DMS153 (cell line): ENCODE measurements around the gene DCTN2.
"Not testable (repeated sequence)": the region's sequence is repeated elsewhere in the genome, so short reads cannot be mapped to it uniquely, and the experiment has no call there.

Experiments
- DNase-seq: peaks from one replicate; lab custom pipeline; 2025; lab: John Stamatoyannopoulos, UW

The DCTN2 gene

DNA sequence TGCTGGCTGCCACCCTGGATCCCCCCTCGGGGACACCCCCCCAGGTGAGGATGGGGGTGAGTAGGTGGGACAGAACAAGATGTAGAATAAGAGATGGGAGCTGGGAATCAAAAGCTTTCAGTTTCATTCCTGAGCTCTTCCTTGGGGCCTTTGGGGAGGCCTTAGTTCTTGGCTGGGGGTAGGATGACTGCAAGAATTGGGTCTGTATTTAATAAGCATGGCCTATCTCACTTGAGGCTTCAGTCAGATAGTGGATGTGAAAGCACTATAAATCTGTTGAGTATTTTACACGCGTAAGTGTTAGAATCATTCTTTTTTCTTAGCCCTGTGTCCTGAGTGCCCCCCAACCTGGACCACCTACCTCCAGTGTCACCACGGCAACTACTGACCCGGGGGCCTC lies 19.8 kb downstream of the DCTN2 start:
- DNase-seq, result no peak

DNA sequence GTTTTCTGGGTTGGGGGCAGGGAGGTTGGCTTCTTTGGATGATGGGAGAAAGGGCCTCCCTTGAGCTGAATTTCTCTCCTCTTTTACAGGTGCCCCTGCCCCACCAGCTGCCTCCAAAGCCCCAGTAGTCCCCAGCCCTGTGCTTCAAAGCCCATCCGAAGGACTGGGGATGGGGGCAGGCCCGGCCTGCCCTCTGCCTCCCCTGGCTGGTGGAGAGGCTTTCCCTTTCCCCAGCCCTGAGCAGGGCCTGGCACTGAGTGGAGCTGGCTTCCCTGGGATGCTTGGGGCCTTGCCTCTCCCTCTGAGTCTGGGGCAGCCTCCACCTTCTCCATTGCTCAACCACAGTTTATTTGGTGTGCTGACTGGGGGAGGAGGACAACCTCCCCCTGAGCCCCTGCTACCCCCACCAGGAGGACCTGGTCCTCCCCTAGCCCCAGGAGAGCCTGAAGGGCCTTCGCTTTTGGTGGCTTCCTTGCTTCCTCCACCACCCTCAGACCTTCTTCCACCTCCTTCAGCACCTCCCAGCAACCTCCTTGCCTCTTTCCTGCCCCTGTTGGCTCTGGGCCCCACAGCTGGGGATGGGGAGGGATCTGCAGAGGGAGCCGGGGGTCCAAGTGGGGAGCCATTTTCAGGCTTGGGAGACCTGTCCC lies 20.4 kb downstream of the DCTN2 start:
- no peak for DNase-seq

DNA sequence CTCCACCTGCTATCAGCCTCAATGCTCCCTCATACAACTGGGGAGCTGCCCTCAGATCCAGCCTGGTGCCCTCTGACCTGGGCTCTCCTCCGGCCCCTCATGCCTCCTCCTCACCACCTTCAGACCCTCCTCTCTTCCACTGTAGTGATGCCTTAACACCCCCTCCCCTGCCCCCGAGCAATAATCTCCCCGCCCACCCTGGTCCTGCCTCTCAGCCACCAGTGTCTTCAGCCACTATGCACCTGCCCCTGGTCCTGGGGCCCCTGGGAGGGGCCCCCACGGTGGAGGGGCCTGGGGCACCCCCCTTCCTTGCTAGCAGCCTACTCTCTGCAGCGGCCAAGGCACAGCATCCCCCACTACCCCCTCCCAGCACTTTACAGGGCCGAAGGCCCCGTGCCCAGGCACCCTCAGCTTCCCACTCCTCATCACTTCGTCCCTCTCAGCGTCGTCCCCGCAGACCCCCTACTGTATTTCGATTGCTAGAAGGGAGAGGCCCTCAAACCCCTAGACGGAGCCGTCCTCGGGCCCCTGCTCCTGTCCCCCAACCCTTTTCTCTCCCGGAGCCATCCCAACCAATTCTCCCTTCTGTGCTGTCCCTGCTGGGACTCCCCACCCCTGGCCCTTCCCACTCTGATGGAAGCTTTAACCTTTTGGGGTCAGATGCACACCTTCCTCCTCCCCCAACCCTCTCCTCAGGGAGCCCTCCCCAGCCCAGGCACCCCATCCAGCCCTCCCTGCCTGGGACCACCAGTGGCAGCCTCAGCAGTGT lies 21.2 kb downstream of the DCTN2 start:
- DNase-seq, result no peak

DNA sequence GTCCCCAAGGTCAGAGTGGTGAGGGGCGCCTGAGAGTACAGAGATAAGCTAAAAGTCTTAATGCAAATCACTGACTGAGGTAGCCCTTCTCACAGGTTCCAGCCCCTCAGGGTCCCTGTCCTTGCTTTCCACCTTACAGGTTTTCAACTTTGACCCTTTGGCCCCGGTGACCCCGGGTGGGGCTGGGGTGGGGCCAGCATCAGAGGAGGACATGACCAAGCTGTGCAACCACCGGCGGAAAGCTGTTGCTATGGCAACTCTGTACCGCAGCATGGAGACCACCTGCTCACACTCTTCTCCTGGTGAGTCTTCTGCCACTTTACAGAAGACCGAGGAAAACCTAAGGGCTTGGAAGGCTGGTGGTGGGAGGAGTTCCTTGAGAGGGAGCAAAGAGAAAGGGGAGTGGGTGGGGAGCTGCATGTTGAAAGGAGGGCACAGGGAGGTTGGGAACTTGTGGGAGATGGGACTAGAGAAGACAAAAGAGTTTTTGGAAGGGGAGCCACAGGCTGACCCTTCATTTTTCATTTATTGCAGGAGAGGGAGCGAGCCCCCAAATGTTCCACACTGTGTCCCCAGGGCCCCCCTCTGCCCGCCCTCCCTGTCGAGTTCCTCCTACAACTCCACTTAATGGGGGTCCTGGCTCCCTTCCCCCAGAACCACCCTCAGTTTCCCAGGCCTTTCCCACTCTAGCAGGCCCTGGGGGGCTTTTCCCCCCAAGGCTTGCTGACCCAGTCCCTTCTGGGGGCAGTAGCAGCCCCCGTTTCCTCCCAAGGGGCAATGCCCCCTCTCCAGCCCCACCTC lies 22.0 kb downstream of the DCTN2 start:
- DNase-seq, result no peak

DNA sequence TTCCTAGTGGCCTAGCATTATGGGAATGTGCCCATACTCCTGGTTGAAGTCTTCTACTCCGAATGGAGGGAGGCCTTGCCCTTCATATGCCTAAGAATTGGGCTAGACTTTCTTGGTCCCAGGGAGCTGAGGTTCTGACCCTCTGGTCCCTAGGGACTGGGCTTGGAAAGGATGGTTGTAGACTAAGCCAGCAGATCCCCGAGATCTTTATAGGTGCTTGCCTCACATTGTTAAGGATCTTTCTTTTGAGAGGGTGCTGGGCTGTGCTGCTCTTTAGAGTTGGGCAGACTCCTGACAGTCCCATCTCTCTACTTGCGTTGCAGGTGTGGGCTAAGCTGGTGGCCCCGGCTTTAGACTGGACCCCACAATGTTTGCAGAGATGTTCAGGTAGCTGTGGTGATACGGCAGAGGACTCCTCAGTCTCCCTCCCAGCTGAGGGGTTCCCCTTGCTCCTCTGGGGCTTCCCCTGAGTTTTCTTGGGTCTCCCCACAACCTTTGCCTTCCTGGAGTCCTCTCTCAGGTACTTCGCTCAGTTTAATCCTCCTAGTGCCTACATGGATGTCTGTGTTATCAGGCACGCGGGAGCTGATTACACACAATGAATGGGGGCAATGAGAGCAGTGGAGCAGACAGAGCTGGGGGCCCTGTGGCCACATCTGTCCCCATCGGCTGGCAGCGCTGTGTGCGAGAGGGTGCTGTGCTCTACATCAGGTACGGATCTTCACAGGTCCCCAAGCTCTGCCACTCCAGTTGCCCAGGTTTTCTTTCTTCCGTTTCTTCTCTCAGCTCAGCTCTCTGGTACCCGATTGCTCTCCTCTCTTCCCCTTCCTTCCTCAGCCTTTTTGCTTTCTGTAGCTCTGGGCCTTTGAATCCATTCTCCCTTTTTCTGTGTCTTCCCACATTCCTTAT lies 23.0 kb downstream of the DCTN2 start:
- no peak for DNase-seq

DNA sequence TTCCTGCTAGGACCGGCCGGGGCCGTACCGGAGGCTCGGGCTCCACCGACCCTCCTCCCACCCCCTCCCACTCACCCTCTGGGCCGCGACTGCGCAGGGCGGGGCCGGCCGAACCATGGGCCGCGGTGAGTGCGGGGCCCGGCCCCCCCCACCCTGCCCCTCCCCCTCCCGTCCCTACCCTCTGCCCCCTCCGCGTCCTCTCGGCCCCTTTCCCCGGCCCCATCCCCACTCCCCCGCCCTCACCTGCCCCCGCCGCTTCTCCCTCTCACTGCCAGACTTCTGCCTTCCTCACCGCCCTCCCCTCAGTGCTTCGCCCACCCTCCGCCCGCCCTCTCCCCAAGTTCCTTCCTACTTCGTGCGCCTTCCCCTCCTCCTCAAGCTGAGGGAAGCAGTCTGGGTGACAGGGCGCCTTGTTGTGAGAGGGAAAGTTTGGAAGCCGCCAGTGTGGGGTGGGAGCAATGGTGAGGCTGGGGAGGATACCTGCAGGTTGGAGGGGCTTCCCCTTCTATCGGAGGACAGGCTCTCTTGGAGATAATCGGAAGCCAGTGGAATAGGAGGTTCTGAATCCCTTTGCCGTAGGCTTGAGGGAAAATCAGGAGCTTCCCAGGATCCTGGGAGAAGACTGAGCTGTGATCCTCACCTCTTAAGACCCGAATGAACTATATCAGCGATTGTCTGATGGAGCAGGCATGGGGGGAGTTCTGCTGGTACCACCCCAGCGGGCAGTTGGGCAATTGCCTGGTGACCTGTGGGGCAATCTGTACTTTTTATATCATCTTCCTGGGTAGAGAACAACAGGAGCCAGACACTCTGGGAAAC lies 23.9 kb downstream of the DCTN2 start:
- DNase-seq, result no peak

DNA sequence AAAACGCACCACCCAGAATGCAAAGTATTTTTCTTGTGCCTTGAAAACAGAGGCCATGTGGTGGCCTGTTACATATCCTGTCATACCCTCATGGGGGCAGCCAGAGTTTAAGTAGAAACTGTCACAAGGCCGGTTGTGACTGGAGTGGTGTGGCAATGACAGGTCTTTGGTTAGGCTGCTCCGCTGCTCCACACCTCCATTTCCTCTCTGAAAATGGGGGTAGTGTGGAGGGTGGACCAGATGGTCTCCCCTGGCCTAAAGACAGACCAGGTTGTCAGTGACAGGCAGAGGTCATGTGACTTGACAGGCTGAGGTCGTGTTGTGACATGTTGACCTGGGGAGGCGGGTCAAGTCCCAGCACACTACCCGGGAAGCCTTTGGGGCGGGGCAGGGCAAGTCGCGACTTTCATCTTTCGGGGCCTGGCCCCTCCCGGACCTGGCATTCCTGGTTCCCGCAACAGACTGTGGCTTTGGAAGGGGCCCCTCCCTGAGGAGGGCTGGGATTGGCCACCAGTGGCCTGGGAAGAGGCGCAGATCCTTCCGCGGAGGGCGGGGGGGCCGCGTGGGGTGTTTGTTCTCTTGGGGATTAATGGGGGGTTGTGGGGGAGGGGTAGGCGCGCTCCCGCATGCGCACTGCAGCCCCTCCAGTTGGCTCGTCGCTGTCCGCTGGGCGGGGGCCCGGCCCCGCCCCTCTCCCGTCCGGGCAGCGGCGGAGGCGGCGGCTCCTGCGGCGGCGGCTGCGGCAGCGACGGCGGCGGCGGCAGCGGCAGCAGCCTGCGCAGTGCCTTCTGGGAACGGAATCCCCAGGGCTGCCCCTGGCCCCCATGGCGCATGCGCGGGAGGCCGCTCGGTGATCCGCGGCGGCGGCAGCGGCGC lies 24.7 kb downstream of the DCTN2 start, which contains the start of gene MBD6:
Gene MBD6, plus strand, starts transcription at position 814 of the 876 bp plus-strand sequence. CDS start 1,480 bp downstream, outside the sequence.
- peak; percentile 89 for DNase-seq

DNA sequence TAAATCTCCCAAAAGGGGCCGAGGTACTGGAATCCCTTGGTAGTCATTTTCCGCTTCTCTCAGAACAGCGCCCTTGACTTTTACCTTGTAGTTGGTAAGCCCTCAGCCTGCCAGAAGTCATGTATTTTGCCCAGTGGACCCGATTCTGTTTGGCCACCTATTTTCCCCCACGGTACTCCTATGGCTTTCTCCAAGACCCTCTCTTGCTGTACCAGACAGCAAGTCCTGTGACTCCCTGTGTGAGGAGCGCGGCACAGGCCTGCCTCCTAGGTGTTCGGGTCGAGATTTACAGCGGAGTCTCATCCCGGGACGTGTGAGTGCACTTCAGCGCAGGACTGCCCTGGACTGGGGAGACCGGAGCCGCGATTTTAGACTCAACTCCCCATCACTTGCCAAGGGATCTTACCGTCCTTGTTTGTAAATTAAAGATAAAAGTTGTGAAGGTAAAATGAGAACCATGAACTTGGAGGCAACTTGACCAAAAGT lies 25.4 kb downstream of the DCTN2 start:
- DNase-seq, result peak; percentile 36

DNA sequence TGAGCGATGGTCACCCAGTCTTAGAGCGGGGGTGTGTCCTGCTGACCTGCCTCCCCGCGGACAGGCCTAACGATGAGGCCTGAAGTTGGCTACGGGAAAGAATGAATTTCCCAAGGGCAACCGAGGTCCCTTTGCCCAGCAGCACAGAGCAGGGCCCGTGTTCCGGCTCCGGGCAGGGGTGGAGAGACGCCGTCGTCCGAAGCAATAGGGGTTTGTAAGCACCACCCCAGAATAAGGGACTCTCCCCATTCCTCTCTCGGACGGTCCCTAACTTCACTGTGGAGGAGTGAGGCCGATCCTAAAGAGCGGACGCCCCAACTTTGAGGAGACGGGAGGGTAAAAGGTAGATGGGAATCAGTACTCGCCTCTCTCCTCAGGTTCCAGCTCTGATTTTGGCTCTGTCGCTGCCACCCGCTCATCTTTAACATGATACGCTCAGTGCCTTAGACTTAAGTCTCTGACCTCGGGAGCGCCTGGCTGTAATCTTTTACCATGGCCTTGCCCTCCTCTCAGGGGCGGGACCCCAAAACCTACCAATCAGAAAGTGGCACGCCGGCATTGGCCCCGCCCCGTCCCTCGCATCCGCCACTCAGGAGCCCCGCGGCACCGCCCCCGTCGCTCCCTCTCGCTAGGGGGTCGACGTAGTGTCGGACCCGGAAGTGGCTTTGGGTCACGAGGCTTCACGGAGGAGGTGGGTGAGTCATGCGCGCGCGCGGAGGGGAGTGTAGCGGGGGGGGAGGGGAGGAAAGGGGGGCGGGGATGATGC lies 26.8 kb downstream of the DCTN2 start, which contains the start of gene DDIT3:
Gene DDIT3, minus strand, starts transcription at position 462 of the 766 bp plus-strand sequence. CDS start 3,108 bp downstream, outside the sequence.
- peak; percentile 98 for DNase-seq

DNA sequence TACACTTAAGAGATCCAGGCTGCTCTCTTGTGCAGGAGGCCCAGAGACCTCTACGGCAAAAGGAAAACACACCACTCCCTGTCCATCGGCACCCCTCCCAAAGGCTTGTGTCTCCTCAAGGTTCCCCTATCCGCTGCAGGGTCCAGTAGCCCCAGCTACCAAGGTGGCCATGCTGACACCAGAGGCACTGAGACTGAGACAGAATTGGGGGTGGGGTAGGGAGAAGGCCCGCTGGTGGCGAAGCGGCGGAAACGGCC lies 27.3 kb downstream of the DCTN2 start:
- no peak for DNase-seq

DNA sequence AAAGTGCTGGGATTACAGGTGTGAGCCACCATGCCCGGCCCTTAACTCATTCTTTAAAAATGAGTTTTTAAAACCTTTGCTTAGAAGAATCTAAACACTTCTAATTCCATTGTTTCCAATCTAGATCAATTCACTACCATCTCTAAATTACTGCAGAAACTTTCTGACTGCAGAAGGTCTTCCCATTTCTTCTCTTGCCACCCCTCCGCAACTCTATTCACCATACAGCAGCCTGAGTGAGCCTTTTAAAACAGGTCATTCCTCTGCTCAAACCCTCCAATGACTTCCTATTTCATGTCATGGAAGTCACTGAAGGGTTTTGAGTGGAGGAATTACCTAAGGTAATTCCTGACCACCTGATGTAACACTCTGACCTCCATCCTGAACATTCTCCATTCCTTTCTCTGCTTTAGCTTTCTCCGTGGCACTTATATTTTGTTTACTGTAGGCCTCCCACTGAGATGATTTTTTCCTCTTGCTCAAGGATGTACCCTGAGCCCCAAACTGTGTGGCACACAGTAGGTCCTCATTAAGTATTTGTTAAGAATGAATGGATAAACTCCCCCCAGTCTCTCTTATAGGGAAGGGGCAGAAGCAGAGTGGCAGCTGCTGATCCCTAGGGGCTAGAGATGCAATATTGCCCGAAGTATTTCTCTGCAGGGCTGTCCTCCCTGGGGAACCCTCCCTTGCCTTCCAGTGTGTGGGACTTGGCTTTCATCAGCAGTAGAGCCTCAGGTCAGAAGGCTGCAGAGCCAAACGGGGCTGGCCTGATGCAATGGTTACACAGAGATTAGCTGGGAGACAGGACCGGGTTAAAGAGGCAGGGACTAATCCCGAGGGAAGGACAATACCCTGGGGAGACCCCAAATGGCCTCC lies 27.8 kb downstream of the DCTN2 start:
- no peak for DNase-seq

DNA sequence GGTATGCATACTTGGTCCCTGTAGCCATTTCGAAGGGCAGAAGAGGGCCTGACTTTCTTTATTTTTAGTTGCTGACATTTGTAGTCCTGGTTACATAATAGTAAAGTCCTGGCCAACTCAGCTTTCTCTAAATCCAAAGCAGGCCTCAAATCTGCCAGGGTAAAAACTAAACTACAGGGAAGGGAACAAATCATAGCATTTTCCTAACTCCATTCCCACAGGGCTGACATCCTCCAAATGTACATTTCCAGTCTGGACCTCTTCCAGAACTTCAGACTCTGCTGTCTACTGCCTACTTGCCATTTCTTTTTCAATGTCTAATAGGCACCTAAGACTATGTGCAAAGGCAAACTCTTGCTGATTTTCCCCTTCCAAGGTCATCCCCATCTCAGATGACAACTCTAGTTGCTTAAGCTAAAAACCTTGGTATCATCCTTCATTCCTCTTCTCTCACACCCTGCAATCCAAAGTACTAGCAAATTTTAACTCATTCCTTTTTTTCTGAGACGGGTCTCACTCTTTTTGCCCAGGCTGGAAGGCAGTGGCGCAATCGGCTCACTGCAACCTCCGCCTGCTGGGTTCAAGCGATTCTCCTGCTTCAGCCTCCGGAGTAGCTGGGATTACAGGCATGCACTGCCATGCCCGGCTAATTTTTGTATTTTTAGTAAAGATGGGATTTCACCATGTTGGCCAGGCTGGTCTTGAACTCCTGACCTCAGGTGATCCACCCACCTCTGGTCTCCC lies 28.6 kb downstream of the DCTN2 start:
- no peak for DNase-seq

DNA sequence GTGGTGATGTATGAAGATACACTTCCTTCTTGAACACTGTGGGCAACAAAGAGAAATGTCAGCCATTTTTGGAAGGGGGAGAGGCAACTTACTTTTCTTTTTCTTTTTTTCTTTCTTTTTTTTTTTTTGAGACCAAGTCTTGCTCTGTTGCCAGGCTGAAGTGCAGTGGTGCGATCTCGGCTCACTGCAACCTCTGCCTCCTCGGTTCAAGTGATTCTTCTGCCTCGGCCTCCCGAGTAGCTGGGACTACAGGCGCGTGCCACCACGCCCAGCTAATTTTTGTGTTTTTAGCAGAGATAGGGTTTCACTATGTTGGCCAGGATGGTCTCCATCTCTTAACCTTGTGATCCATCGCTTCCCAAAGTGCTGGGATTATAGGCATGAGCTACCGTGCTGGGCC lies 29.3 kb downstream of the DCTN2 start:
- DNase-seq, result not testable (repeated sequence)

DNA sequence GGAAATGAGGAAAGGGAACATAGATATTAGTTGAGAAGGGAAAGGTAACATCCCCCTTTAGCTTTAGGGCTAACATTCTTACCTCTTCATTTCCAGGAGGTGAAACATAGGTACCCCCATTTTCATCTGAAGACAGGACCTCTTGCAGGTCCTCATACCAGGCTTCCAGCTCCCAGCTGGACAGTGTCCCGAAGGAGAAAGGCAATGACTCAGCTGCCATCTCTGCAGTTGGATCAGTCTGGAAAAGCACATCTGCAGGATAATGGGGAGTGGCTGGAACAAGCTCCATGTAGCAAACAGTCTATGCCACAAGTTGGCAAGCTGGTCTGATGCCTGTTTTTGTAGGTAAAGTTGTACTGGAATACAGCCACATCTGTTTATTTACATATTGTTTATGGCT lies 29.8 kb downstream of the DCTN2 start:
- no peak for DNase-seq

DNA sequence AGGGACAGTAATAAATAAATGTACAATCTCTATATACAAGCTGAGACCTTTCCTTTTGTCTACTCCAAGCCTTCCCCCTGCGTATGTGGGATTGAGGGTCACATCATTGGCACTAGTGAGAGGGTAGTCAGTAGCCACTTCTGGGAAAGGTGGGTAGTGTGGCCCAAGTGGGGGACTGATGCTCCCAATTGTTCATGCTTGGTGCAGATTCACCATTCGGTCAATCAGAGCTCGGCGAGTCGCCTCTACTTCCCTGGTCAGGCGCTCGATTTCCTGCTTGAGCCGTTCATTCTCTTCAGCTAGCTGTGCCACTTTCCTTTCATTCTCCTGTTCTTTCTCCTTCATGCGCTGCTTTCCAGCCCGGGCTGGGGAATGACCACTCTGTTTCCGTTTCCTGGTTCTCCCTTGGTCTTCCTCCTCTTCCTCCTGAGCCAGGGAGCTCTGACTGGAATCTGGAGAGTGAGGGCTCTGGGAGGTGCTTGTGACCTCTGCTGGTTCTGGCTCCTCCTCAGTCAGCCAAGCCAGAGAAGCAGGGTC lies 30.3 kb downstream of the DCTN2 start:
- no peak for DNase-seq

DNA sequence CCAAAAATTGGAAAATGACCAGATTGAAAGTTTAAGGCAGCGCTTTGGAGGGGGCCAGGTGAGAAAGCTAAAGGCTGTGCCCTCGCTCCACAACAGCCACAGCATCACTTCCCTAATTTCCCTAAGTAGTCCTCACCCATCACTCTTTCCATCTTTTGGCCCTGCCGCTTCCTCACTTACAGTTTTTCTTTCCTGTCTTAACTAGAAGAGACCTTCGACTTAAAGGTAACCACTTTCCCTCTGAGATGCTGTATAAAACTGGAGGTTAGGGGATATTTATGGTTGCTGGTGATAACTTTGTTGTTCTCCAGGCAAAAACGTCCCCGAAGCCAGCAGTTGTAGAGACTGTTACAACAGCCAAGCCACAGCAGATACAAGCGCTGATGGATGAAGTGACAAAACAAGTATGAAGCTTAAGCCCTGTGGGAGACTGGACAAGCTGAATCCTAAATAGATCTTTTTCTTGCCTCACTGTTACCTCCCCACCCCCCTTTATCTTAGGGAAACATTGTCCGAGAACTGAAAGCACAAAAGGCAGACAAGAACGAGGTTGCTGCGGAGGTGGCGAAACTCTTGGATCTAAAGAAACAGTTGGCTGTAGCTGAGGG lies 31.0 kb downstream of the DCTN2 start:
- DNase-seq, result no peak
